HK-2 (cell line): Measurements from ENCODE around the gene FAM136A.
"Not testable (repeated sequence)": the region's sequence is repeated elsewhere in the genome, so short reads cannot be mapped to it uniquely, and the experiment has no call there.

Experiments
- DNase-seq: peaks from one replicate; pipeline ENCODE4 v3.0.0-alpha.2; 2018; ENCODE audit not compliant: unreplicated experiment

FAM136A gene

GRCh38 chr2:70297828-70298227 lies 4.0 kb downstream of the FAM136A start:
- DNase-seq, result not testable (repeated sequence)

GRCh38 chr2:70283500-70284191 lies 18.2 kb downstream of the FAM136A start:
- DNase-seq, result no peak

- DNase-seq, result no peak
These were observed 19.4 kb downstream of the FAM136A start for GRCh38 chr2:70282439-70282838.

GRCh38 chr2:70280242-70280798 lies 21.5 kb downstream of the FAM136A start:
- no peak for DNase-seq

- no peak for DNase-seq
These were observed 31.5 kb downstream of the FAM136A start for GRCh38 chr2:70270323-70270722.

- not testable (repeated sequence) for DNase-seq
These were observed 32.2 kb downstream of the FAM136A start for GRCh38 chr2:70269422-70270302.

GRCh38 chr2:70266925-70267324 lies 34.9 kb downstream of the FAM136A start:
- not testable (repeated sequence) for DNase-seq

- no peak for DNase-seq
These were observed 40.4 kb downstream of the FAM136A start for GRCh38 chr2:70261501-70261900.

GRCh38 chr2:70258532-70258875 lies 43.4 kb downstream of the FAM136A start:
- no peak for DNase-seq

GRCh38 chr2:70255637-70256314 lies 46.1 kb downstream of the FAM136A start:
- DNase-seq, result no peak

GRCh38 chr2:70250434-70250833 lies 51.4 kb downstream of the FAM136A start:
- no peak for DNase-seq

- DNase-seq, result peak; percentile 99
These were observed 53.6 kb downstream of the FAM136A start, which contains the start of gene TIA1 for GRCh38 chr2:70248181-70248847. TSS of gene TIA1 (minus strand) at chr2:70248628. CDS start at chr2:70248430, 198 bp downstream.

- DNase-seq, result no peak
These were observed 54.3 kb downstream of the FAM136A start for GRCh38 chr2:70247364-70248180.
